ENCODE measurements around the gene HNRNPUL2. TPM values are rescaled to one million over a fixed set of nuclear protein-coding genes. Genes with fewer than 3 reads are reported as not detected.

Gene HNRNPUL2
- total and polyA plus RNA-seq, 9 of the 15 experiments (the other 6 are each of a cell fraction or from before 2014, with no cell fraction given), result 0.89 to 44.3 (median 15.2) TPM

GRCh38 chr11:62753736-62754603, 26.7 kb upstream of the HNRNPUL2 start, which contains the start of gene ZBTB3 (continued):
- TF ChIP-seq, protein P1, sequence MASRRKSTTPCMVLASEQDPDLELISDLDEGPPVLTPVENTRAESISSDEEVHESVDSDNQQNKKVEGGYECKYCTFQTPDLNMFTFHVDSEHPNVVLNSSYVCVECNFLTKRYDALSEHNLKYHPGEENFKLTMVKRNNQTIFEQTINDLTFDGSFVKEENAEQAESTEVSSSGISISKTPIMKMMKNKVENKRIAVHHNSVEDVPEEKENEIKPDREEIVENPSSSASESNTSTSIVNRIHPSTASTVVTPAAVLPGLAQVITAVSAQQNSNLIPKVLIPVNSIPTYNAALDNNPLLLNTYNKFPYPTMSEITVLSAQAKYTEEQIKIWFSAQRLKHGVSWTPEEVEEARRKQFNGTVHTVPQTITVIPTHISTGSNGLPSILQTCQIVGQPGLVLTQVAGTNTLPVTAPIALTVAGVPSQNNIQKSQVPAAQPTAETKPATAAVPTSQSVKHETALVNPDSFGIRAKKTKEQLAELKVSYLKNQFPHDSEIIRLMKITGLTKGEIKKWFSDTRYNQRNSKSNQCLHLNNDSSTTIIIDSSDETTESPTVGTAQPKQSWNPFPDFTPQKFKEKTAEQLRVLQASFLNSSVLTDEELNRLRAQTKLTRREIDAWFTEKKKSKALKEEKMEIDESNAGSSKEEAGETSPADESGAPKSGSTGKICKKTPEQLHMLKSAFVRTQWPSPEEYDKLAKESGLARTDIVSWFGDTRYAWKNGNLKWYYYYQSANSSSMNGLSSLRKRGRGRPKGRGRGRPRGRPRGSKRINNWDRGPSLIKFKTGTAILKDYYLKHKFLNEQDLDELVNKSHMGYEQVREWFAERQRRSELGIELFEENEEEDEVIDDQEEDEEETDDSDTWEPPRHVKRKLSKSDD (conservative IDR thresholded peaks at IDR 0.05; ENCODE audit: low read length), result 0 out of 2 replicates have a peak, but pooled peaks have one; percentile 72
- TF ChIP-seq FOXP1 (CRISPR knock-in tag; IDR thresholded peaks at IDR 0.05), result peak; percentile 70; the same call in 1 of the 2 replicates
- peak; percentile 38; the same call in 1 of the 2 replicates for TF ChIP-seq ELF2 (CRISPR knock-in tag; IDR thresholded peaks at IDR 0.05)
- no peak for TF ChIP-seq SMAD4 (CRISPR knock-in tag; conservative IDR thresholded peaks at IDR 0.05)
- TF ChIP-seq, protein P2, sequence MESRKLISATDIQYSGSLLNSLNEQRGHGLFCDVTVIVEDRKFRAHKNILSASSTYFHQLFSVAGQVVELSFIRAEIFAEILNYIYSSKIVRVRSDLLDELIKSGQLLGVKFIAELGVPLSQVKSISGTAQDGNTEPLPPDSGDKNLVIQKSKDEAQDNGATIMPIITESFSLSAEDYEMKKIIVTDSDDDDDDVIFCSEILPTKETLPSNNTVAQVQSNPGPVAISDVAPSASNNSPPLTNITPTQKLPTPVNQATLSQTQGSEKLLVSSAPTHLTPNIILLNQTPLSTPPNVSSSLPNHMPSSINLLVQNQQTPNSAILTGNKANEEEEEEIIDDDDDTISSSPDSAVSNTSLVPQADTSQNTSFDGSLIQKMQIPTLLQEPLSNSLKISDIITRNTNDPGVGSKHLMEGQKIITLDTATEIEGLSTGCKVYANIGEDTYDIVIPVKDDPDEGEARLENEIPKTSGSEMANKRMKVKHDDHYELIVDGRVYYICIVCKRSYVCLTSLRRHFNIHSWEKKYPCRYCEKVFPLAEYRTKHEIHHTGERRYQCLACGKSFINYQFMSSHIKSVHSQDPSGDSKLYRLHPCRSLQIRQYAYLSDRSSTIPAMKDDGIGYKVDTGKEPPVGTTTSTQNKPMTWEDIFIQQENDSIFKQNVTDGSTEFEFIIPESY (CRISPR knock-in tag; IDR thresholded peaks at IDR 0.05), result peak; percentile 57; the same call in 1 of the 2 replicates
- TF ChIP-seq ZNF75A (CRISPR knock-in tag; IDR thresholded peaks at IDR 0.05), result 0 out of 2 replicates have a peak, but pooled peaks have one; percentile 28
- TF ChIP-seq FOXM1 (IDR thresholded peaks at IDR 0.05; ENCODE audit: low read depth), result 0 out of 2 replicates have a peak, but pooled peaks have one; percentile 35
- 0 out of 2 replicates have a peak, but pooled peaks have one; percentile 68 for TF ChIP-seq FOXM1 (CRISPR knock-in tag; IDR thresholded peaks at IDR 0.05; ENCODE audit: low read depth)
- TF ChIP-seq, protein P3, sequence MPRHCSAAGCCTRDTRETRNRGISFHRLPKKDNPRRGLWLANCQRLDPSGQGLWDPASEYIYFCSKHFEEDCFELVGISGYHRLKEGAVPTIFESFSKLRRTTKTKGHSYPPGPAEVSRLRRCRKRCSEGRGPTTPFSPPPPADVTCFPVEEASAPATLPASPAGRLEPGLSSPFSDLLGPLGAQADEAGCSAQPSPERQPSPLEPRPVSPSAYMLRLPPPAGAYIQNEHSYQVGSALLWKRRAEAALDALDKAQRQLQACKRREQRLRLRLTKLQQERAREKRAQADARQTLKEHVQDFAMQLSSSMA (CRISPR knock-in tag; IDR thresholded peaks at IDR 0.05), result no peak
- TF ChIP-seq CLOCK (CRISPR knock-in tag; IDR thresholded peaks at IDR 0.05; ENCODE audit: borderline replicate concordance), result no peak
- TF ChIP-seq PRPF4 (IDR thresholded peaks at IDR 0.05; ENCODE audit: insufficient read depth, low read depth, low read length, poor library complexity, severe bottlenecking), result no peak
- no peak for TF ChIP-seq HEY1 (CRISPR knock-in tag; IDR thresholded peaks at IDR 0.05; ENCODE audit: borderline replicate concordance)
